ENCODE measurements around the gene PDGFRB.

PDGFRB gene

GRCh38 chr5:150154618-150155128 lies 972 bp downstream of the PDGFRB start:
- peaks cover 25% of the 10 kb centered on the region for H3K79me2 ChIP-seq (ENCODE audit: control insufficient read depth, insufficient read depth, low read length, unreplicated experiment)
- H3K27me3 ChIP-seq (ENCODE audit: insufficient read depth, low read length): no peaks in the 10 kb centered on the region
- H3K4me3 ChIP-seq (ENCODE audit: low read depth, low read length): peak overlapping the region; percentile 79
- peaks cover 56% of the 10 kb centered on the region for H3K4me1 ChIP-seq (ENCODE audit: control insufficient read depth, insufficient read depth, low read length, unreplicated experiment)
- H3K27ac ChIP-seq (ENCODE audit: low read depth, low read length): peak overlapping the region; percentile 59
- H2AFZ ChIP-seq (ENCODE audit: low read length, unreplicated experiment): no peak overlapping the region
- no peaks in the 10 kb centered on the region for H3K36me3 ChIP-seq (ENCODE audit: insufficient read depth, low read length)

- Histone ChIP-seq H3K4me1 (ENCODE audit: control insufficient read depth, insufficient read depth, low read length, unreplicated experiment) (peaks cover 56% of the 10 kb centered on the region), H3K27me3 (ENCODE audit: insufficient read depth, low read length) (no peaks in the 10 kb centered on the region), H3K36me3 (ENCODE audit: insufficient read depth, low read length) (no peaks in the 10 kb centered on the region), H3K4me3 (ENCODE audit: low read depth, low read length) (peak overlapping the region; percentile 79), H3K27ac (ENCODE audit: low read depth, low read length) (peak overlapping the region; percentile 59), H2AFZ (ENCODE audit: low read length, unreplicated experiment) (no peak overlapping the region), H3K79me2 (ENCODE audit: control insufficient read depth, insufficient read depth, low read length, unreplicated experiment) (peaks cover 30% of the 10 kb centered on the region)
Observed at GRCh38 chr5:150153957-150154617, 1.6 kb downstream of the PDGFRB start.

GRCh38 chr5:150153483-150153882 lies 2.2 kb downstream of the PDGFRB start:
- Histone ChIP-seq H3K27ac (ENCODE audit: low read depth, low read length) (no peak overlapping the region), H3K79me2 (ENCODE audit: control insufficient read depth, insufficient read depth, low read length, unreplicated experiment) (peaks cover 30% of the 10 kb centered on the region), H3K4me3 (ENCODE audit: low read depth, low read length) (peak overlapping the region; percentile 79), H3K4me1 (ENCODE audit: control insufficient read depth, insufficient read depth, low read length, unreplicated experiment) (peaks cover 56% of the 10 kb centered on the region), H3K36me3 (ENCODE audit: insufficient read depth, low read length) (no peaks in the 10 kb centered on the region), H3K27me3 (ENCODE audit: insufficient read depth, low read length) (no peaks in the 10 kb centered on the region), H2AFZ (ENCODE audit: low read length, unreplicated experiment) (no peak overlapping the region)

DNA sequence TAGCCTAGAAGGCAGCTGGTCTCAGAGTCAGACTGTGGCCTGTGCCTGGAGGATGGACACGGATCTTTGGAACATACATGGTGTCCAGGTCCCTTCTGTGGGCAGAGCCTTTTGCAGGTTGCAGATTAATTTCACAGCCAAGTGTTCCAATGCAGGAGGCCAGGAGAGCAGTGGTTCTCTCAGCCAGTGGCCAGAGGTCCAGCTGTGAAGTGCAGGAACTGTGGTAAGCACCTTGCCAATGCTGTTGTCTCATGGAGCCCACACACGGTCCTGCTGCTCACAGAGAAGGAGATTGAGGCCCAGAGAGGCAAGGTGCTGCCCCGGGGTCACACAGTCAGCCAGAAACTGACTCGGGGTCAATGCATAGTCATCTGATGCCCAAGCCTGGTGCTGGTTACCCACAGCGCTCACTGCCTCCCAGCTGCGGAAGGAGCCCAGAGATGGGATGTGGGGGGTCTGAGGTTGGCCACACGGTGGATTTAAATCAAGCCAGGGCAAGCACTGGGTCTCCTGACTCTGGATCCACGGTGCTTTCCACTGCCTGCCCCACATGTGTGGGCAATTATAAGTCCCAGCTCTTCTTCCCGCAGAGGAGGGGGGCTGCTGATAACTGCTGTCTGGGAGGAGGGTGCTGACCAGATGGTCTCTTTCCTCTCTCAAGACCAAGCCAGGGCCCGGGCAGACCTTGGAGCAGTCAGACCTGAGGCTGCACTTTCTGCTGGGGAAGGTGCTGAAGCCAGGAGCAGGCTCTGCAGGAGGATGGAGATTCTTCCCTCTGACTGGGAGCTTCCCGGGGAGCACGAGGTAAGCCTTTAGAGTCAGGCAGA lies 2.8 kb downstream of the PDGFRB start:
- H3K36me3 ChIP-seq (ENCODE audit: insufficient read depth, low read length): no peaks in the 10 kb centered on the region
- no peaks in the 10 kb centered on the region for H3K27me3 ChIP-seq (ENCODE audit: insufficient read depth, low read length)
- no peak overlapping the region for H2AFZ ChIP-seq (ENCODE audit: low read length, unreplicated experiment)
- H3K4me3 ChIP-seq (ENCODE audit: low read depth, low read length): peak overlapping the region; percentile 79
- H3K27ac ChIP-seq (ENCODE audit: low read depth, low read length): no peak overlapping the region
- H3K4me1 ChIP-seq (ENCODE audit: control insufficient read depth, insufficient read depth, low read length, unreplicated experiment): peaks cover 56% of the 10 kb centered on the region
- peaks cover 35% of the 10 kb centered on the region for H3K79me2 ChIP-seq (ENCODE audit: control insufficient read depth, insufficient read depth, low read length, unreplicated experiment)

- H3K4me3 ChIP-seq (ENCODE audit: low read depth, low read length): no peak overlapping the region
- no peaks in the 10 kb centered on the region for H3K36me3 ChIP-seq (ENCODE audit: insufficient read depth, low read length)
- peaks cover 60% of the 10 kb centered on the region for H3K4me1 ChIP-seq (ENCODE audit: control insufficient read depth, insufficient read depth, low read length, unreplicated experiment)
- no peak overlapping the region for H3K27ac ChIP-seq (ENCODE audit: low read depth, low read length)
- H2AFZ ChIP-seq (ENCODE audit: low read length, unreplicated experiment): no peak overlapping the region
- no peaks in the 10 kb centered on the region for H3K27me3 ChIP-seq (ENCODE audit: insufficient read depth, low read length)
- H3K79me2 ChIP-seq (ENCODE audit: control insufficient read depth, insufficient read depth, low read length, unreplicated experiment): peaks cover 46% of the 10 kb centered on the region
Observed at GRCh38 chr5:150149618-150150017, 6.0 kb downstream of the PDGFRB start.

- peaks cover 64% of the 10 kb centered on the region for H3K4me1 ChIP-seq (ENCODE audit: control insufficient read depth, insufficient read depth, low read length, unreplicated experiment)
- H2AFZ ChIP-seq (ENCODE audit: low read length, unreplicated experiment): no peak overlapping the region
- no peaks in the 10 kb centered on the region for H3K36me3 ChIP-seq (ENCODE audit: insufficient read depth, low read length)
- H3K27ac ChIP-seq (ENCODE audit: low read depth, low read length): peak overlapping the region; percentile 60
- no peak overlapping the region for H3K4me3 ChIP-seq (ENCODE audit: low read depth, low read length)
- H3K79me2 ChIP-seq (ENCODE audit: control insufficient read depth, insufficient read depth, low read length, unreplicated experiment): peaks cover 33% of the 10 kb centered on the region
- H3K27me3 ChIP-seq (ENCODE audit: insufficient read depth, low read length): no peaks in the 10 kb centered on the region
Observed at GRCh38 chr5:150148117-150148927, 7.3 kb downstream of the PDGFRB start.

DNA sequence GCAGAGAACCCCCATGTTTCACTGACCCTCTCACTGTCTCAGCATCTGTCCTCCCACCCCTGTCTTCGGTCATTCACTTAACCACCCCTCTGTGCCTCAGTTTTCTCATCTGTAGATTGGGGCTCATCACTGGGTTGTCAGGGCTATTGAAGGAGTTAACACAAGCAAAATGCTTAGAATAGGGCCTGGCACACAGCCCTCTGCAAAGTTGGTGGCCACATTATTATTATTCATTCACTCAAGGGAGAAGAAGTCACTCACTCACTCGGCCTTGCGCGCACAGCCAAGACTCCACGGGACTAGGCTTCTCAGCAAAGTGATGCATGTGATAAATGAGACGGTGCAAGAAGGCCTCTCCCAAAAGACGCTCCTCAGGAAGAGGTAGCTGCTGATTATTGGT lies 8.0 kb downstream of the PDGFRB start:
- H3K79me2 ChIP-seq (ENCODE audit: control insufficient read depth, insufficient read depth, low read length, unreplicated experiment): peaks cover 33% of the 10 kb centered on the region
- H3K4me3 ChIP-seq (ENCODE audit: low read depth, low read length): no peak overlapping the region
- no peak overlapping the region for H2AFZ ChIP-seq (ENCODE audit: low read length, unreplicated experiment)
- peaks cover 64% of the 10 kb centered on the region for H3K4me1 ChIP-seq (ENCODE audit: control insufficient read depth, insufficient read depth, low read length, unreplicated experiment)
- no peaks in the 10 kb centered on the region for H3K27me3 ChIP-seq (ENCODE audit: insufficient read depth, low read length)
- H3K36me3 ChIP-seq (ENCODE audit: insufficient read depth, low read length): no peaks in the 10 kb centered on the region
- H3K27ac ChIP-seq (ENCODE audit: low read depth, low read length): peak overlapping the region; percentile 60; the same call in 1 of the 2 replicates

- Histone ChIP-seq H3K4me1 (ENCODE audit: control insufficient read depth, insufficient read depth, low read length, unreplicated experiment) (peaks cover 64% of the 10 kb centered on the region), H3K4me3 (ENCODE audit: low read depth, low read length) (no peak overlapping the region), H3K27ac (ENCODE audit: low read depth, low read length) (no peak overlapping the region), H3K79me2 (ENCODE audit: control insufficient read depth, insufficient read depth, low read length, unreplicated experiment) (peaks cover 30% of the 10 kb centered on the region), H3K36me3 (ENCODE audit: insufficient read depth, low read length) (no peaks in the 10 kb centered on the region), H2AFZ (ENCODE audit: low read length, unreplicated experiment) (no peak overlapping the region), H3K27me3 (ENCODE audit: insufficient read depth, low read length) (no peaks in the 10 kb centered on the region)
Observed at GRCh38 chr5:150146862-150147601, 8.6 kb downstream of the PDGFRB start.

- Histone ChIP-seq H3K4me1 (ENCODE audit: control insufficient read depth, insufficient read depth, low read length, unreplicated experiment) (peaks cover 71% of the 10 kb centered on the region), H3K27ac (ENCODE audit: low read depth, low read length) (peak overlapping the region; percentile 98; the same call in 1 of the 2 replicates), H3K79me2 (ENCODE audit: control insufficient read depth, insufficient read depth, low read length, unreplicated experiment) (peaks cover 35% of the 10 kb centered on the region), H3K36me3 (ENCODE audit: insufficient read depth, low read length) (no peaks in the 10 kb centered on the region), H2AFZ (ENCODE audit: low read length, unreplicated experiment) (no peak overlapping the region), H3K4me3 (ENCODE audit: low read depth, low read length) (no peak overlapping the region), H3K27me3 (ENCODE audit: insufficient read depth, low read length) (no peaks in the 10 kb centered on the region)
Observed at GRCh38 chr5:150146235-150146634, 9.4 kb downstream of the PDGFRB start.

- peaks cover 45% of the 10 kb centered on the region for H3K79me2 ChIP-seq (ENCODE audit: control insufficient read depth, insufficient read depth, low read length, unreplicated experiment)
- peak overlapping the region; percentile 22; the same call in 1 of the 2 replicates for H3K4me3 ChIP-seq (ENCODE audit: low read depth, low read length)
- no peaks in the 10 kb centered on the region for H3K36me3 ChIP-seq (ENCODE audit: insufficient read depth, low read length)
- H3K27ac ChIP-seq (ENCODE audit: low read depth, low read length): peak overlapping the region; percentile 98
- H3K27me3 ChIP-seq (ENCODE audit: insufficient read depth, low read length): no peaks in the 10 kb centered on the region
- peaks cover 78% of the 10 kb centered on the region for H3K4me1 ChIP-seq (ENCODE audit: control insufficient read depth, insufficient read depth, low read length, unreplicated experiment)
- H2AFZ ChIP-seq (ENCODE audit: low read length, unreplicated experiment): no peak overlapping the region
Observed at GRCh38 chr5:150144879-150145278, 10.8 kb downstream of the PDGFRB start.

Measured in ACC112 (cell line).